ENCODE data around the gene KCNA3. TPM values are rescaled to one million over a fixed set of nuclear protein-coding genes. Genes with fewer than 3 reads are reported as not detected.

The KCNA3 gene
- total RNA-seq, 1 experiment from 2014 or later: 1.2 TPM

DNA sequence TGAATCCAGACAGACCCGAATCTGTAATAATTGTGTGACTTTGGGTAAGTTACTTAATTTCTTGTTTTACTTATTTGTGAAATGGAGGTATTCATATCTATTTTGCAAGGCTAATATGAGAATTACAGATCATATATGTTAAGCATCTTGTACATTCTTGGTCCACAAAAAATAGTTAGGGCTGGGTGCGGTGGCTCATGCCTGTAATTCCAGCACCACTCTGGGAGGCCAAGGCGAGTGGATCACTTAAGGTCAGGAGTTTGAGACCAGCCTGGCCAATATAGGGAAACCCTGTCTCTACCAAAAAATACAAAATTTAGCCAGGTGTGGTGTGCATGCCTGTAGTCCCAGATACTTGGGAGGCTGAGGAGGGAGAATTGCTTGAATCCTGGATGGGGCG is 22.9 kb upstream of the KCNA3 start (continued):
- TF ChIP-seq ERG (CRISPR knock-in tag; IDR thresholded peaks at IDR 0.05) (no peak), NR1H2 (CRISPR knock-in tag; IDR thresholded peaks at IDR 0.05) (no peak), E2F5 (CRISPR knock-in tag; IDR thresholded peaks at IDR 0.05) (no peak), MYBL2 (CRISPR knock-in tag; IDR thresholded peaks at IDR 0.05) (no peak)

GRCh38 chr1:110696818-110697217 is 22.1 kb upstream of the KCNA3 start:
- Mint-ChIP-seq H3K9me3 (no peaks in the 10 kb centered on the region), H3K27ac (no peak overlapping the region), H3K27me3 (ENCODE audit: low read depth) (no peaks in the 10 kb centered on the region; the same call in 1 of the 2 replicates), H3K4me1 (no peaks in the 10 kb centered on the region), H3K4me3 (no peak overlapping the region), H3K36me3 (no peaks in the 10 kb centered on the region)
- CTCF ChIA-PET: no interaction called here
- POLR2A ChIA-PET: no interaction called here
- ATAC-seq (no peak), DNase-seq (ENCODE audit: low spot score) (no peak)
- TF ChIP-seq E2F5 (CRISPR knock-in tag; IDR thresholded peaks at IDR 0.05) (no peak), NFATC4 (CRISPR knock-in tag; IDR thresholded peaks at IDR 0.05) (no peak)

GRCh38 chr1:110690709-110691365 is 16.1 kb upstream of the KCNA3 start:
- no peaks in the 10 kb centered on the region for H3K36me3 Mint-ChIP-seq
- H3K9me3 Mint-ChIP-seq: no peaks in the 10 kb centered on the region
- H3K4me3 Mint-ChIP-seq: no peak overlapping the region
- no peaks in the 10 kb centered on the region for H3K4me1 Mint-ChIP-seq
- no peak for DNase-seq (ENCODE audit: low spot score)
- CTCF ChIA-PET: no interaction called here
- H3K27me3 Mint-ChIP-seq (ENCODE audit: low read depth): no peaks in the 10 kb centered on the region; the same call in 1 of the 2 replicates
- no peak overlapping the region for H3K27ac Mint-ChIP-seq
- no peak for ATAC-seq
- TF ChIP-seq, protein P1, sequence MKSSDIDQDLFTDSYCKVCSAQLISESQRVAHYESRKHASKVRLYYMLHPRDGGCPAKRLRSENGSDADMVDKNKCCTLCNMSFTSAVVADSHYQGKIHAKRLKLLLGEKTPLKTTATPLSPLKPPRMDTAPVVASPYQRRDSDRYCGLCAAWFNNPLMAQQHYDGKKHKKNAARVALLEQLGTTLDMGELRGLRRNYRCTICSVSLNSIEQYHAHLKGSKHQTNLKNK (CRISPR knock-in tag; IDR thresholded peaks at IDR 0.05): no peak
- TF ChIP-seq MXD4 (CRISPR knock-in tag; IDR thresholded peaks at IDR 0.05; ENCODE audit: borderline replicate concordance) (no peak), TEAD4 (CRISPR knock-in tag; IDR thresholded peaks at IDR 0.05) (no peak), ARID4B (CRISPR knock-in tag; IDR thresholded peaks at IDR 0.05; ENCODE audit: borderline replicate concordance) (no peak), PRDM15 (CRISPR knock-in tag; IDR thresholded peaks at IDR 0.05) (no peak), ZNF263 (CRISPR knock-in tag; IDR thresholded peaks at IDR 0.05; ENCODE audit: low read depth) (no peak), IRF2 (CRISPR knock-in tag; IDR thresholded peaks at IDR 0.05; ENCODE audit: borderline replicate concordance, low read depth) (no peak), ZNF396 (CRISPR knock-in tag; IDR thresholded peaks at IDR 0.05; ENCODE audit: borderline replicate concordance) (no peak)
- POLR2A ChIA-PET: no interaction called here
